Transverse colon (tissue), 4 donors: ENCODE results near the gene SH3GL3.

Experiments used
- CTCF ChIP-seq, 5 experiments: fragments of 200-600 bp in 3 of 5; fragments of 450-650 bp in 2 of 5; sonication (generic) in 3 of 5; IDR thresholded peaks; 1 replicate in 2 of 5; 2 replicates in 3 of 5; pipeline ENCODE4 v1.5.1; 2016 to 2017; ENCODE audit warnings: antibody characterized with exemption in 5 of 5, inconsistent platforms in 3 of 5, mild to moderate bottlenecking in 2 of 5, moderate library complexity in 1 of 5
- POLR2AphosphoS5 ChIP-seq, 3 donors: sonication (generic); formaldehyde crosslinking; IDR thresholded peaks; one replicate each; pipeline ENCODE4 v1.6.1; 2016; ENCODE audit warnings: antibody characterized with exemption in 3 of 3

GRCh38 chr15:83516935-83517334 is 69.8 kb downstream of the SH3GL3 start:
- TF ChIP-seq CTCF (IDR thresholded peaks at IDR 0.05) (no peak), POLR2AphosphoS5 (IDR thresholded peaks at IDR 0.05) (no peak)
